GM19043 (cell line): ENCODE data around the gene NDRG4.

Source experiments
- ATAC-seq: cut with Tn5 transposase; IDR thresholded peaks from one replicate; pipeline ENCODE4 v1.9.1; 2021; ENCODE audit warnings: low read depth; ENCODE audit not compliant: unreplicated experiment

The NDRG4 gene

DNA sequence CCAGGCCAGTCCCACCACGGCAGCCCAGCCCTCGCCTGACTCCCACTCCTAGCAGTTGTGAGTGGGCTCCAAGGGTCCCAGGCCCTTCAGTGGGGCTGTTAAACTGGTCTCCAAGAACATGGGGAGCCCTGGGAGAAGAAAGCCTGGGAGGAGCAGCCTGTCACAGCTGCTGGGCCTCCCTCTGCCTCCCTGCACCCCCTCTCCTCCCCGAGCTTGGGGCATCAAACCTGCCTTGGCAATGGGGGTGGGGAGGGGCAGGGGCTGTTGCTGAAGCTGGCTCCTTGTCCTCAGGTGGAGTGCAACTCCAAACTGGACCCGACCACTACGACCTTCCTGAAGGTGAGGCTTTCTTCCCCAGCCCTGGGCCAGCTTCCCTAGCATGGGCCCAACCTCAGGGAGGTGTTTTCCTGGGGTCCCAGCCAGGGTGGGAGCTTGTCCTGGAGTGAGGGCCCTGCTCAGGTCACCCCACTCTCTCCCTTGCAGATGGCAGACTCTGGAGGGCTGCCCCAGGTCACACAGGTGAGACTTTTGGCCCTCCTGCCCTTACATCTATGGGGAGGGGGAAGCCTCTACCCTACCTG lies 8.8 kb downstream of the NDRG4 start:
- no peak for ATAC-seq

DNA sequence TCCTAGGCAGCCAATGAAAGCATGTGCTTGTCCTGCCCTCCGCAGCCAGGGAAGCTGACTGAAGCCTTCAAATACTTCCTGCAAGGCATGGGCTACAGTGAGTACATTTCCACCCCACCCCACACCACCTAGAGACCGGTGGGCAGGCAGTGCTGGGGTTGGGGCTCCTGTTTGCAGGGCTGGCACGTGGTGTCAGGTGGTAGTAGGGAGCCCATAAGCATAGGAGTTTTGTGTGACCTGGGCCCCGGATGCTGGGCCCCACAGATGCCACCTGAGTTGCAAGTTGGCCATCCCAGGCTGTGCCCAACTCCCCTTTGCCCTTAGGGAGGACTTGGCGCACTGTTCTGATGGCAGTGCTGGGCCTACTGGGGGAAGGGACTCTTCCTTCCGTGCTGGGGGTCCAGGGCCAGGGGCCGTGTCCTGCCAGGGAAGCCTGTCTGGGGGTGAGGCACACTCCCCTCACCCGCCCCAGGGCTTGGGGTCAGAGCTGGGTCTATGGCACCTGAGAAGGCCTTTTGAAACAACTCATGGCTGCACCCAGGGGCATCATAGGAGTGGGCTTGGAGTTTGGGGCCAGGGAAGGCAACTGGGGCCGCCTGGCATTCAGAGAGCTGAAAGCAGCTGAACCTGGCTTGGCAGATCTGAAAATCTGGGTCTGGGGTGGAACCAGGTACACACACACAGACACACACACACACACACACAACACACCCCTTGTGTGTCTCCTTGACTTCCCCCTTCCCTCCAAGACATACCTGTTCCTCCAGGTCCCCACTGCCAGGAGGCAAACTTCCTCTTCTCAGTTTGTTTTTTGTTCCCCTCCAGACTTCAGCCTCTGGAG lies 9.5 kb downstream of the NDRG4 start:
- no peak for ATAC-seq

DNA sequence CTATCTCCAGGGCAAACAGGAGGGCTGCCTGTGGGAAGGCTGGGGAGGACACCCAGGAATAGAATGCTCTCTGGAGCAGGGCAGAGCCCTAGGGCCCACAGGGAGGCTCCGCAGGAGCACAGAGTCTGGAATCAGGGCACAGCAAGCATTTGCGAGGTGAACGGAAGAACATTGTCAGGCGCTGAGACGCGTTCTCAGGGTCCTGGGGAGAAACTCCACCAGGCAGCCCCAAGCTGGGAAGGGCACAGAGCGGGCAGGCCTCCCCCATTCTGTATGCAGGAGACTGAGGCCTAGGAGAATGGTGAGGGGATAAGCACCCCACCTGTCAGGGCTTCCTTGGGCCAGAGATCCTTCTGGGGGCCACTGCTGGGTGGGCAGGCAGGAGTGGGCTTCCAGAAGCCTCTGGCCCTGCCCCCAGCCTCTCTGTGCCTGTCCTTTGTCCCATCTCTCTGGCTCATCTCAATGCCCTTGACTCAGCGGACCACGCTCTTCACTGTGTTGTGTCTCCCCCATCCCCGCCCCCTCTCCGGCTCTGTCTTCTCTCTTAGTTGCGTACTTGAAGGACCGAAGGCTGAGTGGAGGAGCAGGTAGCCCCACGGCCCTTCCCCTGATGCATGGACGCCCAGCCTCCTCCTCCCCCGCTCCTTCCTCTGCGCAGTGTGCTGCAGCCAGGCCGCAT lies 10.3 kb downstream of the NDRG4 start:
- ATAC-seq, result no peak

DNA sequence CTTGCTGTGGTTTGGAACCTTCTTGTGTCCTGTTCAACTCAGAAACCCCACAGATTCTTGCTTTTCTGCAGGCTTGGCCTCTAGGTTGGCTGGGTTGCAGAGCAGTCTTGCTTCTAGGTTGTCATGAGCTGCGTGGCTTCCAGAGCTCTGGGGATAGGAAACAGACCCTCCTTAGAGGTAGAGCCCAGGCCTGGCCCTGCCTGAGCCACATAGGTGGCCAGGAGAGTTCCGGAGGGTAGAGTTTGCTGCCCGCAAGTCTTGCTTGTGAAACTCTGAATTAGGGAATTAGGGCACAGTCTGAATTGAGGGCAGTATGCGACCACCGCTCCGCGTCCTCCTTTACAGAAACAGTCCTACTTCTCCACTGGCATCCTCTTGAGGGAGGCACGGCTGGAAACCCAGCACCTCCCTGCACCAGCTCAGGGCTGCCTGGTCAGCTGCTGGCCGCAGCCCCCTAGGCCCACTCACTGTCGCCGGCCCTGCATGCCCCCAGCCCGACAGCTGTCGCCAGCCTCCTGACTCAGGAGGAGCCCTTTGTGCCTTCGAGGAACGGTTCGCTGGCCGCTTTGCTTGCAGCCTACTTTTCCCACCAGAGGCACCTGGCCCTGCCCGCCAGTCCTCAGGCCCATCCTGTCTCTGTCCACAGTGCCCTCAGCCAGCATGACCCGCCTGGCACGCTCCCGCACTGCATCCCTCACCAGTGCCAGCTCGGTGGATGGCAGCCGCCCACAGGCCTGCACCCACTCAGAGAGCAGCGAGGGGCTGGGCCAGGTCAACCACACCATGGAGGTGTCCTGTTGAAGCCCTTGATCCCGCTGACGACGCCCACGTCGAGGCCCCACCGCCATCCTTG lies 11.1 kb downstream of the NDRG4 start:
- no peak for ATAC-seq

DNA sequence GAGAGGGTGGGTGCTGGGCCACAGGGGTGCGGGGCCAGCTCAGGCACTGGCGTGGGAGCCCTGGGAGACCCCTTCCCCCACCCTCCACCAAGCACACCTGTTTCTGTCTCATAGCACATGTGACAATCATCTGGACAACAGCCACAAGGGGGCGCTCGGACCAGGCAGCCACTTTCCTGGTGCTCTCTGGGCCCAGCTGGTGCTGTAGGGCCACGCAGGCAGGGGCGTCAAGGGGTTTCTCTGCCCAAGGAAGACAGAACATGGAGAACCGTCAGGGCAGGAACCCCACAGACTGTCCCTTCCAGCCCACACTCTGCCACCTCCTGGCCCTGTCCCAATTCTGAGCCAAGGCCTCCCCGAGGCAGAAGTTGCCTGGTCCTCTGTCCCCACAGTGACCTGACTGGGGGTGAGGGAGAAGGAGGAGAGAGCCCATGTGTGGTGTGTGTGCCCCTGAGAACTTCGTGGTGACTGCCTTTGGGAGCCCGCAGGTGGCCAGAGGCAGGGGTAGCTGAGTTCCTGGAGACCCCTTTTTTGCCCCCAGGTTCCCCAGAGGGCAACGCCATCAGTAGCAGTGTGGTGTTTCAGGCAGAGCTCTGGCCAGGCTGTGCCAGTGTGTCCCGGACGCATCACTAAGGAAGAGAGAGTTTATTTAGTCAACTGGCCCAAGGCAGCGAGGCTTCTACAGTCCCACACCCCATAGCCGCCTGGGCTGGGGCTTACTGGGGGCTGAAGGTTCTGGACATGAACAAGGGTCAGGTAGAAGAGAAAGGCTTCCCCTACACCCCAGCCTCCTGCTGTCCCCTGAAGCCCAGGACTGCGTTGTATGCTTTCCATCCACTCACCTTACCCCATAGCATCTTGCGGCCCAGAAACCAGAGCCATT lies 12.2 kb downstream of the NDRG4 start:
- peak; percentile 35 for ATAC-seq

DNA sequence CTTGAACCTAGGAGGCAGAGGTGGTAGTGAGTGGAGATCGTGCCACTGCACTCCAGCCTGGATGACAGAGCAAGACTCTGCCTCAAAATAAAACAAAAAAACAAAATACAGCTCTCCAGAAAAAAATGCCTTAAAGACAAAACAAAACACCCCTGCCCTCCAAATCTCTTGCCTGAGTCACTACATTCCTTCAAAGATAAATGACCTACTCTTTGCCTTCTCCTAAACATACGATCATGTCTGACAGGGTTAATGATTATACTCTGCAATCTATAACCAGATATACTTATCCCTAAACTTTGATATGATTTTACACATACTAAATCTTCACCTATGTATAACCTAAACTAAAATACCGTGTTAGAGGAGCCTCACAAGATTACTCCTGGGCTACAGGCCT lies 13.9 kb downstream of the NDRG4 start:
- ATAC-seq, result no peak

DNA sequence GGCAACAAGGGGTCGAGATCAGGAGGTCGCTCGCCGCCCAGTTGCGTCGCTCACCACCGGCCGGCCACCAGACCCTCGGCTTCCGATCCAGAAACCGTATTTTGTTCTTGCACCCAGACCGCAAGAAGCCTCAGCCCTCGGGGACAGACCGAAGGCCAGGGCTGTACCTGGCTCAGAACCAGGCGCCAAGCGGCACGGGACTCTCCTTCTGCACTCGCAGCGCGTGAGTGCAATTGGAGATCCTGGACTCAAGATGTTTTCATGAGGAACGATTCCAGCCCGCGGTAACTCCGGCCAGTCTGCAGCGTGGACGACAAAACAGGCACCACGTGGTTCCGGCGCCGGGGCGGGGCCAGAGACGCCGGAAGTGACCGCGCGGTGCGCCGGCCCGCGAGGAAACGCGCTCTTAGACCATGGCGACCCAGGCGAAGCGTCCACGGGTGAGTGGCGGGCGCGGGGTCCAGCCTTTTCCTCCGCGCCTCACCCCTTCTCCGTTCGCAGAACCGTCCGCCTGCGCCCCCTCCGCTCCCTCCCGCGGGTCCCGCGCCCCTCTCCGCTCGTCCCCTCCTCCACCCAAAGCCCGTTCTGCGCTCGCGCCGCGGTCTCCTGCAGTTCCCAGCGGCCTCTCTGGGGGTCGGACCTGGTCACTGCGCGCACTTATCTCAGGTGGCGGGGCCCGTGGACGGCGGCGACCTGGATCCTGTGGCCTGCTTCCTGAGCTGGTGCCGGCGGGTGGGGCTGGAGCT lies 15.4 kb downstream of the NDRG4 start, which contains the start of gene SETD6:
Gene SETD6, plus strand, starts transcription at position 393 of the 746 bp plus-strand sequence. Its CDS starts 21 bp downstream, at position 414.
- peak; percentile 60 for ATAC-seq

DNA sequence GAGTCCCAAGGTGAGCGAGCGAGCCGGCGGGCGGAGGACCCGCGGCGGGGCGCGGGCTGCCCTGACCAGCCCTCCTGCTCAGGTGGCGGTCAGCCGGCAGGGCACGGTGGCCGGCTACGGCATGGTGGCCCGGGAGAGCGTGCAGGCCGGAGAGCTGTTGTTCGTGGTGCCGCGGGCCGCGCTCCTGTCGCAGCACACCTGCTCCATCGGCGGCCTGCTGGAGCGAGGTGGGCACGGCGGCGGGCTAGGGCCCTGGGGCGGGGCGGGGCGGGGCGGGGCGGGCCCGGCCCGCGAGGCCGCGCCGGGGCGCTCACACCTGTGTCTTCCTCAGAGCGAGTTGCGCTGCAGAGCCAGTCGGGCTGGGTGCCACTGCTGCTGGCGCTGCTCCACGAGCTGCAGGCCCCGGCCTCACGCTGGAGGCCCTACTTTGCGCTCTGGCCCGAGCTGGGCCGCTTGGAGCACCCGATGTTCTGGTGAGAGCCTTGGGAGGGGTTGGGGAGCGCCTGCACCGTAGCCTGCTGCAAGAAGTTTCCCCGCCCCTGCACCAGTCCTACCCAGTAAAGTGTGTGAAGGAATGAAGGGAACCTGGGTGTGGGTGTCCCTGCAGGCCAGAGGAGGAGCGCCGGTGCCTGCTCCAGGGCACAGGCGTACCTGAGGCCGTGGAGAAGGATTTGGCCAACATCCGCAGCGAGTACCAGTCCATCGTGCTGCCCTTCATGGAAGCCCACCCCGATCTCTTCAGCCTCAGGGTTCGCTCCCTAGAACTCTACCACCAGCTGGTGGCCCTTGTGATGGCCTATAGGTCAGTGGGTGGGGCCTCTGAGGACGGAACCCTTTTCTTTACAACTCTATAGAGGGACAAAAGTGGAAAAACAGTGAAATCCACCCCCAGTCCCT lies 16.2 kb downstream of the NDRG4 start:
- peak; percentile 35 for ATAC-seq

DNA sequence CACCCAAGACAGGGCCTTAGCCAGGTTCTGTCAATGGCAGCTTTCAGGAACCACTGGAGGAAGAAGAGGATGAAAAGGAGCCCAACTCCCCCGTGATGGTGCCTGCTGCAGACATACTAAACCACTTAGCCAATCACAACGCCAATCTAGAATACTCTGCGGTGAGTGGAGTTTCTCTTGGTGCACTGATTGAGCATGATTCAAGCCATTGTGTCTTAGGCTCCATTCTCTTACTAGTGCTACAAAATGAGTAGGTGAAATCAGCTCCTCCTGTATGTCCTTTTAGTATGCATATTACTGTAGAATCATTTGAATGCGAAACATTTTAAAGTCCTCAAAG lies 16.8 kb downstream of the NDRG4 start:
- no peak for ATAC-seq

DNA sequence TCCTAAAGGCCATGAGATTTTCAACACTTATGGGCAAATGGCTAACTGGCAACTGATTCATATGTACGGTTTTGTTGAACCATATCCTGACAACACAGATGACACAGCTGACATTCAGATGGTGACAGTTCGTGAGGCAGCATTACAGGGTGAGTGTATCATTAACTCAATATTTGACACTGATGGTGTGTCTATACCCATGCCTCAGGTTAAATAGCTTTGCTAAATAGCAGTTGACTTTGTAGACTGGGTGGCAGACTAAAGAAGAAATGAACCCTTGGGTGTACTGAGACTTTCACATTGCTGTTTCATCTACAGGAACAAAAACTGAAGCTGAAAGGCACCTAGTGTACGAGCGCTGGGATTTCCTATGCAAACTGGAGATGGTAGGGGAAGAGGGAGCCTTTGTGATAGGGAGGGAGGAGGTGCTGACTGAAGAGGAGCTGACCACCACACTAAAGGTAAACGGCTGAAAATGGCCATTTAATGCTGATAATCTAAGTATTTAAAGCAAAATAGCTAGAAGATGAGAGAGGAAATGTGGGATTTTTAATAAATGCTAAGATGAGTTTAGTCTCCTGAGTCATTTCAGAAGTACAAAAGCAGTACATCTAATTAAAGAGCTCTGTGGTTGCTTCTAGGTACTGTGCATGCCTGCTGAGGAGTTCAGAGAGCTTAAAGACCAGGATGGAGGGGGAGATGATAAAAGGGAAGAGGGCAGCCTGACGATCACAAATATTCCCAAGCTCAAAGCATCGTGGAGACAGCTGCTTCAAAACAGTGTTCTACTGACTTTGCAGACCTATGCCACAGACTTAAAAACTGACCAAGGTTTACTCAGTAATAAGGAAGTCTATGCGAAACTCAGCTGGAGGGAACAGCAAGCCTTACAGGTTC lies 18.4 kb downstream of the NDRG4 start:
- peak; percentile 36 for ATAC-seq

DNA sequence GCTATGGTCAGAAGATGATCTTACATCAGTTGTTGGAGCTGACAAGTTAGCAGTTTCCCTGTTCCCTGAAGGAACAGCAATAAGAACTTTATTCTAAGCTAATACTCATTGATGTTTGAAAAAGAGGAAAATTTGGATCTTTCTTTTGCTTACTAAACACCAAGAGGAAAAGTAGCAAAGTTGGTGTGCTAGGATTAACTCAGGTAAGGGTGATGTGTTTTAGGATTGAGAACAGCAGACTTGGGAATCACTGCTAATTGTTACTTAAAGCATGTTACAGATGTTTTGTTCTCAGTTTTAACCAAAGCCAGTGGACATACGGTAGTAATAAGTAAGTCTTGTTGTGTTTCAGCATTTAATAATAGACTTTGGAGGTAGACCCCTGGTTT lies 19.0 kb downstream of the NDRG4 start:
- ATAC-seq, result no peak

DNA sequence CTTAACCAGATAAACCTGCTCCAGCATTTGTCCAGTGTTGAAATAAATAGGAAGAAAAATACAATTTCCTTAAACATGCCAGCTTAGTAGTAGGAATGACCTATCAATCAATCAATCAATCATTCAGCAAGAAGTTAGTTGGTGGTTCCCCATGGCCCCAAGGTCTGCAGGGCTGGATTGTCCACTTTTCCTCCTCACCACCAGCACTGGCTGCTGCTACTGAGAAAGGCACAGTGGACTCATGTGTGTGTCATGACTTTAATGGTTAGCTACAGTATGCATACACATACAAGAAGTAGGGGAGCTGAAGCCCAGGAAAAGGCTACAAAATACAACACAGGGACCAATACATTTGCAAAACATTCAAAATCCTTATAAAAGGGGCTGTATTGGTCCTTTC lies 19.8 kb downstream of the NDRG4 start:
- no peak for ATAC-seq

DNA sequence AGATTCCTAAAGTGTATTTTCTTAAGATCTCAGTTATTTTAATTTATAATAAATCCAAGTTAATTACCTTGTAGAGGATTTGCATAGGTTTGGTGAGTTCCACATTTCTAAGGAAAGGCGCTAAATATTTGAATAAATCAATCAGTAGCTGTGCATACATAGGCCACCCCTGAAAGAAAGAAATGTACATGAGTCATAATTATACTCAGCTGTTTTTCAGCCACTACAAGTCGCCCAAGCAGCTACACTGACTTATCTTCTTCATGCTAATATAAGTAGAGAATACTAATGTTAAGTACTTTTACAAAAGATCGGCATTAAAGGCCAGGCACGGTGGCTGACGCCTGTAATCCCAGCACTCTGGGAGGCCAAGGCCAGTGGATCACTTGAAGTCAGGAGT lies 30.2 kb downstream of the NDRG4 start:
- ATAC-seq, result no peak

DNA sequence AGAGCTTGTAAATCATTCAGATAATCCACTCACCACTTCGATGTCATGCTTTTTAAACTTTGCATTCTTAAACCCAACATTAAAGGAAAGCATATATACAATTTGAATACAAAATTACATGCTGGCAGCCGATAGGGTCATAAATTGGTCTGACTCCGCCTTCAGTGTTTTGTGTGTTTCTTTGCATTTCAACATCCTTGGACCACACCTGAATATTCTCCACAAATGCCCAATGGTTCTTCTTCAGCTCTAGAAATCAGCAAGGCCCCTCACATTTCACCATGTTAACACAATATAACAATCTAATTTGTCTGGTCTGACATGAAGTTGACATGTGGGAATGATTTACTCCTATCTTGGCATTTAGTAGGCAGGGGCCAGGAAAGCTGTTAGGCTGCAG lies 32.5 kb downstream of the NDRG4 start:
- no peak for ATAC-seq

DNA sequence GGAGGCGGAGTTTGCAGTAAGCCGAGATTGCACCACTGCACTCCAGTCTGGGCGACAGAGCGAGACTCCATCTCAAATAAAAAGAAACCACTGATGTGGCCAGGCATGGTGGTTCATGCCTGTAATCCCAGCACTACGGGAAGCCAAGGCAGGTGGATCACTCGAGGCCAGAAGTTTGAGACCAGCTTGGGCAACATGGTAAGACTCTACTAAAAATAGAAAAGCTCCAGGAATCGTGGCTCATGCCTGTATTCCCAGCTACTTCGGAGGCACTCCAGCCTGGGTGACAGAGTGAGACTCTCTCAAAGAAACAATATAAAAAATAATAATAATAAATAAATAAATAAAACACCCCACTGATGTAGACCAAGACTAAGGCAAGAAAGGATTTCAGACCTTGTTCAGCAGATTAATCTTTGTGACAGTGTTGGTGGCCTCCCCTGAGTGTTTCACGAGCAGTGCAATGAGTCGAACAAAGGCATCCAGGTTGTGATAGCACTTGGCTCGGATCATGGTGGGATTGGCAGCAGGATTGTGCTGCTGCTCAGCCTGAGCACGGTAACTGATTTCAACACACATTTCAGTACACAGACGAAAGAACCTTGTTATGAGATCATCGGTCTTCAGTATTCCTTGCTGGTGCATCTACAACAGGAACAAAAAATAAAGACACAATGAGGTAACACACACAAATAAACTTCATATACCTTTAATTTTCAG lies 34.0 kb downstream of the NDRG4 start:
- no peak for ATAC-seq

DNA sequence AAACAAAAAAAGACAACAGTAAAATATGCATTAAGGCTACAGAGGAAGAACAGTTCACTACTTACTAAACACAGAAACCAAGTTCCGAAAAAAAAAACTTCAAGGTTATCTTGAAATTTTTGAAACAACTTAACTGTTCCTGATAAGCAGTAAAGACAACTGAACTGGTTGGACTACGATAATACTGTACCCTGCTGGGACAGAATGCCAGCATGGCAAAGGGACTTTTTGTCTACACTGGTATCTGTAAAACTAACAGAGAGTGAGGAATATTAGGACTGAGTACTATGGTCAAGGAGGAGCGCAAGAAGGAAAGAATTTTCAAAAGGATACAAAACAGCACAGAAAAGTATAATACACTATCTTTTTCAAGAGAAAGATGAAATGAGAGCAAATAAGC lies 35.2 kb downstream of the NDRG4 start:
- no peak for ATAC-seq

DNA sequence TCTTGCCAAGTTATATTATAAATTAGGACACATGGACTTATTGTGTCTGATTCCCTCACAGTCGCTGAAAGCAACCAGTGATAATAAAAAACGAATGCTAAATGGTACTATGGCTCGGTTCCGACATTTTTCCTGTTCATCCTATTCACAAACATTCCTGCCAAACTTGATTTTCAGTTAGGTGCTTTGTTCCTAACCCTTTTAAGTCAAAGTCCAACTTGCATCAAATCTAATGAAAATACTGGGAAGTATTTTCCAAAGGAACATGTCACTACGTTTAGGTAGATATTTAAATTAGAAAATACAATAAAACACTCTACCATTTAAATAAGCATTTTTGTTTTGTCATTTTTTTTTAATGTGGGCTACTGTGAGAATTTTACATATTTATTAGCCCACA lies 36.3 kb downstream of the NDRG4 start:
- no peak for ATAC-seq
